ENCODE data around the gene SIGLEC12.

SIGLEC12 gene

DNA sequence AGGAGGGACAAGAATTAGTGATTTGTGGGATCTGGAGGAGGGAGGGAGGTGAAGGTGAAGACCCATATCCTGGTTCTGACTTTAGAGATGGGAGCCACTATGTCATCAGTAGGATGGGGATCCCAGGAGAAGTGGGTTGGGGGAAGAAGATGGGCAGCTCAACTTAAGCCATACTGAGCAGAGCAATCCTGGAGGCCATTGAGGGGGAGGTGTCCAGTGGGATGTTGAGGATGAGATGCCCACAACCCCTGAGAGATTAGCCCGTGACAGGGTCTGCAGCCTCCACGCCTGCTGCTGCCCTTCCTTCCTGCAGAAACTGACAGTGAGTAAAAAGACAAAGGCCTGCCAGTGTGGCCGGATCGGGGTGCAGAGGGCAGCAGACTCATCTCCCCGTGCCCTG is 41.1 kb upstream of the SIGLEC12 start:
- H3K4me1 ChIP-seq (ENCODE audit: insufficient read depth, low read length): no peaks in the 10 kb centered on the region
- ATAC-seq (ENCODE audit: insufficient read depth, low read depth): no peak
- no peak overlapping the region for H3K27ac ChIP-seq (ENCODE audit: low read length)

DNA sequence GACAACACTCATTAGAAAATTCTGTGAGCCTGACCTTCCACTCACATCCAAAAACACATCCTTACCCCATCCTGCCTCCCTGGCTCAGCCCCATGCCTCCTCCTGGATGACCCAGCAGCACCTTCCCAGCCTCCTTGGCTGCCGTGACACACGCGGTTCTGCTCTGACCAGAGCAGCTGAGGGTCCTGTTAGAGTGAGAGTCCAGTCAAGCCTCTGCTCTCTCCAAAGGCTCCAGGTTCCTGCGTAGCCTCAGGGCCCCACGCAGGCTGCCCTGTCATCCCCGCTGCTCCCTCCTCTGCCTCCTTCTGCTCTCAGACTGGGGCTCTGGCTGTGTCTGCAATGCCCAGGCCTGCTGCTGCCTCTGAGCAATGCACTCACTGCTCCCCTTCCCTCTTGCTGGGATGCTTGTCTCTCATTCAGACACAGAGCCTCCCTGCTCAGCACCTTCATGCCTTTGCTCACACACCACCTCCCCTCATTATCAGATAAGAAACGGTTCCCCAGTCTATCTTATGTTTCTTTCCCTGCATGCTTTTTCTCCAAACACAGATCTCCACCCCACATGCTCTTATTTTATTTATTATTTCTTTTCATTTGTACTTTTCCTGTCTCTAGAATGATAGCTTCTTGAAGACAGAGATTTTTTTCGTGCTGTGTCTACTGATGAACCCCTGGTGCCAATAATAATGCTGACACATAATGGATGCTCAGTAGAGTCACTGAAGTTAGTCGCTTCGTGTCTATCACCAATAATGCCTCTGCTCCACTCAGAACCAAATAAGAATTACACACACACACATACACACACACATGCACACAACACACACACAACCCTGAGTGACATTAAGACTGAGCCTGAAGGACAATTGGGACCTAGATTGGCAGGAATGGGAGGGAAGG is 40.1 kb upstream of the SIGLEC12 start:
- H3K9ac ChIP-seq (ENCODE audit: low read depth, low read length): no peak overlapping the region

More for the DNA sequence above, 41.1 kb upstream of the SIGLEC12 start:
- TF ChIP-seq, protein P1, sequence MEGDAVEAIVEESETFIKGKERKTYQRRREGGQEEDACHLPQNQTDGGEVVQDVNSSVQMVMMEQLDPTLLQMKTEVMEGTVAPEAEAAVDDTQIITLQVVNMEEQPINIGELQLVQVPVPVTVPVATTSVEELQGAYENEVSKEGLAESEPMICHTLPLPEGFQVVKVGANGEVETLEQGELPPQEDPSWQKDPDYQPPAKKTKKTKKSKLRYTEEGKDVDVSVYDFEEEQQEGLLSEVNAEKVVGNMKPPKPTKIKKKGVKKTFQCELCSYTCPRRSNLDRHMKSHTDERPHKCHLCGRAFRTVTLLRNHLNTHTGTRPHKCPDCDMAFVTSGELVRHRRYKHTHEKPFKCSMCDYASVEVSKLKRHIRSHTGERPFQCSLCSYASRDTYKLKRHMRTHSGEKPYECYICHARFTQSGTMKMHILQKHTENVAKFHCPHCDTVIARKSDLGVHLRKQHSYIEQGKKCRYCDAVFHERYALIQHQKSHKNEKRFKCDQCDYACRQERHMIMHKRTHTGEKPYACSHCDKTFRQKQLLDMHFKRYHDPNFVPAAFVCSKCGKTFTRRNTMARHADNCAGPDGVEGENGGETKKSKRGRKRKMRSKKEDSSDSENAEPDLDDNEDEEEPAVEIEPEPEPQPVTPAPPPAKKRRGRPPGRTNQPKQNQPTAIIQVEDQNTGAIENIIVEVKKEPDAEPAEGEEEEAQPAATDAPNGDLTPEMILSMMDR (IDR thresholded peaks at IDR 0.05; ENCODE audit: borderline replicate concordance, extremely low read depth, low read length, poor library complexity, severe bottlenecking): no peak
- TF ChIP-seq EZH2 (IDR thresholded peaks at IDR 0.05; ENCODE audit: borderline replicate concordance, low read depth, low read length, severe bottlenecking): no peak
- H3K9ac ChIP-seq (ENCODE audit: low read depth, low read length): no peak overlapping the region
- peaks cover 3% of the 10 kb centered on the region; the same call in 1 of the 2 replicates for H4K20me1 ChIP-seq (ENCODE audit: insufficient read depth, low read length)
- no peak overlapping the region for H2AFZ ChIP-seq (ENCODE audit: low read depth, low read length)
- H3K27me3 ChIP-seq (ENCODE audit: insufficient read depth, low read length, poor library complexity): peaks cover 15% of the 10 kb centered on the region
- H3K4me2 ChIP-seq (ENCODE audit: insufficient read depth, low read length): no peak overlapping the region
- H3K36me3 ChIP-seq (ENCODE audit: insufficient read depth, low read length): no peaks in the 10 kb centered on the region
- no peaks in the 10 kb centered on the region for H3K9me3 ChIP-seq (ENCODE audit: insufficient read depth, low read length, severe bottlenecking)
- no peak for DNase-seq
- H3K79me2 ChIP-seq (ENCODE audit: insufficient read depth, low read length): no peaks in the 10 kb centered on the region
- H3K4me3 ChIP-seq (ENCODE audit: low read depth in 1 of 2, low read length in 2 of 2): no peak overlapping the region

DNA sequence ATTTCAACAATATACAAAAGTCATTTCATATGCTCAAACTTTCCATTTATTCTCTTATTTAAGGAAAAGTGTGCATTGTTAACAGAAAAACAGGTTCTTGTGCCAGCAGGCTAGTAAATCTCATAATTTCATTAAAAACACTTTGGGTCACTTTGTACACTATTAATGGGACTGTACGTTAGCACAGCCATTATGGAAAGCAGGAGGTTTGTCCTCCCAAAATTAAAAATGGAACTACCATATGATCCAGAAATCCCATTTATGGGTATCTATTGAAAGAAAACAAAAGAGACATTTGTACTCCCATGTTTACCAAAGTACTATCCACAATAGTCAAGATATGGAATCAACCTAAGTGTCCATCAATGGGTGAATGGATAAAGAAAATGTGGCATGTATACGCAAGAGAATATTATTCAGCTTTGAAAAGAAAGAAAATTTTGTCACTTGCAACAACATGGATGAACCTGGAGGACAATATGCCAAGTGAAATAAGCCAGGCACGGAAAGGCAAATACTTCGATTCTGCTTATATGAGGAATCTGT is 38.3 kb upstream of the SIGLEC12 start:
- no peaks in the 10 kb centered on the region for H3K27me3 ChIP-seq (ENCODE audit: insufficient read depth, low read length, poor library complexity)
- no peaks in the 10 kb centered on the region for H3K9me3 ChIP-seq (ENCODE audit: insufficient read depth, low read length, severe bottlenecking)
- H3K4me3 ChIP-seq (ENCODE audit: low read depth in 1 of 2, low read length in 2 of 2): no peak overlapping the region
- ATAC-seq (ENCODE audit: insufficient read depth, low read depth) (no peak), DNase-seq (no peak)
- H2AFZ ChIP-seq (ENCODE audit: low read depth, low read length): no peak overlapping the region
- no peak overlapping the region for H3K4me2 ChIP-seq (ENCODE audit: insufficient read depth, low read length)
- TF ChIP-seq, protein P1 (IDR thresholded peaks at IDR 0.05; ENCODE audit: borderline replicate concordance, extremely low read depth, low read length, poor library complexity, severe bottlenecking): no peak
- TF ChIP-seq EZH2 (IDR thresholded peaks at IDR 0.05; ENCODE audit: borderline replicate concordance, low read depth, low read length, severe bottlenecking): no peak
- no peaks in the 10 kb centered on the region for H3K79me2 ChIP-seq (ENCODE audit: insufficient read depth, low read length)
- H3K36me3 ChIP-seq (ENCODE audit: insufficient read depth, low read length): no peaks in the 10 kb centered on the region
- H4K20me1 ChIP-seq (ENCODE audit: insufficient read depth, low read length): peaks cover 3% of the 10 kb centered on the region; the same call in 1 of the 2 replicates
- H3K4me1 ChIP-seq (ENCODE audit: insufficient read depth, low read length): no peaks in the 10 kb centered on the region
- H3K9ac ChIP-seq (ENCODE audit: low read depth, low read length): no peak overlapping the region
- H3K27ac ChIP-seq (ENCODE audit: low read length): no peak overlapping the region

More for the DNA sequence above, 40.1 kb upstream of the SIGLEC12 start:
- Histone ChIP-seq H3K4me3 (ENCODE audit: low read depth in 1 of 2, low read length in 2 of 2) (no peak overlapping the region), H2AFZ (ENCODE audit: low read depth, low read length) (no peak overlapping the region), H3K27me3 (ENCODE audit: insufficient read depth, low read length, poor library complexity) (peaks cover 7% of the 10 kb centered on the region), H3K9me3 (ENCODE audit: insufficient read depth, low read length, severe bottlenecking) (no peaks in the 10 kb centered on the region), H4K20me1 (ENCODE audit: insufficient read depth, low read length) (peaks cover 3% of the 10 kb centered on the region; the same call in 1 of the 2 replicates), H3K4me1 (ENCODE audit: insufficient read depth, low read length) (no peaks in the 10 kb centered on the region), H3K36me3 (ENCODE audit: insufficient read depth, low read length) (no peaks in the 10 kb centered on the region), H3K4me2 (ENCODE audit: insufficient read depth, low read length) (no peak overlapping the region), H3K27ac (ENCODE audit: low read length) (no peak overlapping the region), H3K79me2 (ENCODE audit: insufficient read depth, low read length) (no peaks in the 10 kb centered on the region)
- ATAC-seq (ENCODE audit: insufficient read depth, low read depth) (no peak), DNase-seq (no peak)
- TF ChIP-seq, protein P1 (IDR thresholded peaks at IDR 0.05; ENCODE audit: borderline replicate concordance, extremely low read depth, low read length, poor library complexity, severe bottlenecking): no peak
- no peak for TF ChIP-seq EZH2 (IDR thresholded peaks at IDR 0.05; ENCODE audit: borderline replicate concordance, low read depth, low read length, severe bottlenecking)
